Right lobe of liver (tissue), 4 donors: Measurements from ENCODE around the gene PLCXD1.

Experiments used
- POLR2A ChIP-seq: fragments of 450-650 bp; IDR thresholded peaks from one replicate; pipeline ENCODE4 v1.6.1; 2017; ENCODE audit warnings: antibody characterized with exemption, mild to moderate bottlenecking
- TF ChIP-seq, protein P1 (sequence below), 4 donors: fragments of 200-600 bp in 3 of 4; fragments of 450-650 bp in 1 of 4; IDR thresholded peaks; one replicate each; pipeline versions ENCODE4 v1.5.1 to v1.8.0; 2016 to 2022; ENCODE audit warnings: antibody characterized with exemption in 4 of 4, mild to moderate bottlenecking in 2 of 4
- donor health status: DM: no; HTN: no; CAD: no.
- donor health status: DM: no; HTN: no; CAD: no.
- donor health status: DM: no; HTN: yes; CAD: no.

- TF ChIP-seq, protein P1, sequence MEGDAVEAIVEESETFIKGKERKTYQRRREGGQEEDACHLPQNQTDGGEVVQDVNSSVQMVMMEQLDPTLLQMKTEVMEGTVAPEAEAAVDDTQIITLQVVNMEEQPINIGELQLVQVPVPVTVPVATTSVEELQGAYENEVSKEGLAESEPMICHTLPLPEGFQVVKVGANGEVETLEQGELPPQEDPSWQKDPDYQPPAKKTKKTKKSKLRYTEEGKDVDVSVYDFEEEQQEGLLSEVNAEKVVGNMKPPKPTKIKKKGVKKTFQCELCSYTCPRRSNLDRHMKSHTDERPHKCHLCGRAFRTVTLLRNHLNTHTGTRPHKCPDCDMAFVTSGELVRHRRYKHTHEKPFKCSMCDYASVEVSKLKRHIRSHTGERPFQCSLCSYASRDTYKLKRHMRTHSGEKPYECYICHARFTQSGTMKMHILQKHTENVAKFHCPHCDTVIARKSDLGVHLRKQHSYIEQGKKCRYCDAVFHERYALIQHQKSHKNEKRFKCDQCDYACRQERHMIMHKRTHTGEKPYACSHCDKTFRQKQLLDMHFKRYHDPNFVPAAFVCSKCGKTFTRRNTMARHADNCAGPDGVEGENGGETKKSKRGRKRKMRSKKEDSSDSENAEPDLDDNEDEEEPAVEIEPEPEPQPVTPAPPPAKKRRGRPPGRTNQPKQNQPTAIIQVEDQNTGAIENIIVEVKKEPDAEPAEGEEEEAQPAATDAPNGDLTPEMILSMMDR (IDR thresholded peaks at IDR 0.05) = no peak
- TF ChIP-seq POLR2A = no peak
Observed at GRCh38 chrX:250965-251364, 30.2 kb upstream of the PLCXD1 start.
